Karpas-422 (cell line): ENCODE results near the gene BAIAP2L2. TPM values are rescaled to one million over a fixed set of nuclear protein-coding genes. Genes with fewer than 3 reads are reported as not detected.

ENCODE experiments used
- DNase-seq: peaks from one replicate; pipeline ENCODE4 v3.0.0-alpha.2; 2015
- H2AFZ ChIP-seq: fragments of 200-600 bp; sonication (generic); 2 replicates; pipeline ENCODE4 v1.6.1; 2014; ENCODE audit warnings: antibody characterized with exemption, low read length, mixed read lengths
- H3K27ac ChIP-seq: fragments of 200-600 bp; sonication (generic); 2 replicates; pipeline ENCODE4 v1.5.1; 2014; ENCODE audit warnings: mild to moderate bottlenecking, low read length, moderate library complexity
- H3K27me3 ChIP-seq: fragments of 200-600 bp; sonication (generic); 2 replicates; pipeline ENCODE4 v1.6.1; 2014; ENCODE audit warnings: low read length, mixed read lengths
- H3K36me3 ChIP-seq: fragments of 200-600 bp; sonication (generic); 2 replicates; pipeline ENCODE4 v1.6.1; 2014; ENCODE audit warnings: low read length, mixed read lengths; ENCODE audit not compliant: insufficient read depth
- H3K4me1 ChIP-seq: fragments of 200-600 bp; sonication (generic); 2 replicates; pipeline ENCODE4 v1.6.1; 2014; ENCODE audit warnings: mild to moderate bottlenecking, low read length, mixed read lengths
- H3K4me2 ChIP-seq: fragments of 200-600 bp; sonication (generic); 2 replicates; pipeline ENCODE4 v1.6.1; 2014; ENCODE audit warnings: low read length, low read depth, mild to moderate bottlenecking; ENCODE audit not compliant: poor library complexity, severe bottlenecking
- H3K4me3 ChIP-seq: fragments of 200-600 bp; sonication (generic); 2 replicates; pipeline ENCODE4 v1.5.1; 2014; ENCODE audit warnings: mild to moderate bottlenecking, antibody characterized with exemption, low read length, mixed read lengths
- H3K79me2 ChIP-seq: fragments of 200-600 bp; sonication (generic); 2 replicates; pipeline ENCODE4 v1.6.1; 2014; ENCODE audit warnings: mild to moderate bottlenecking, low read length, mixed read lengths
- H3K9ac ChIP-seq: fragments of 200-600 bp; sonication (generic); 2 replicates; pipeline ENCODE4 v1.6.0; 2014; ENCODE audit warnings: low read length
- H3K9me2 ChIP-seq: fragments of 200-600 bp; sonication (generic), shearing (Covaris generic); replicated peaks from 2 replicates; pipeline ENCODE4 v1.6.0; 2014; ENCODE audit warnings: mild to moderate bottlenecking, low read length, moderate library complexity; ENCODE audit not compliant: insufficient read depth
- H3K9me3 ChIP-seq: fragments of 300-700, 200-600 bp; sonication (generic); 2 replicates; pipeline ENCODE4 v1.6.1; 2014; ENCODE audit warnings: low read length, mixed read lengths
- H4K20me1 ChIP-seq: fragments of 200-600 bp; sonication (generic); 2 replicates; pipeline ENCODE4 v1.6.1; 2014; ENCODE audit warnings: mild to moderate bottlenecking, antibody characterized with exemption, low read length, low read depth; ENCODE audit not compliant: insufficient read depth
- total RNA-seq: library from RNA; depleted of rRNA; stranded (reverse); fragments of >200 nt; shearing (Covaris generic); gene quantifications from 2 replicates; pipeline ENCODE4 v1.2.3, GENCODE V29; 2014; ENCODE audit warnings: low replicate concordance

Gene BAIAP2L2
- total RNA-seq, 1 experiment from 2014 or later = 0.22 TPM

DNA sequence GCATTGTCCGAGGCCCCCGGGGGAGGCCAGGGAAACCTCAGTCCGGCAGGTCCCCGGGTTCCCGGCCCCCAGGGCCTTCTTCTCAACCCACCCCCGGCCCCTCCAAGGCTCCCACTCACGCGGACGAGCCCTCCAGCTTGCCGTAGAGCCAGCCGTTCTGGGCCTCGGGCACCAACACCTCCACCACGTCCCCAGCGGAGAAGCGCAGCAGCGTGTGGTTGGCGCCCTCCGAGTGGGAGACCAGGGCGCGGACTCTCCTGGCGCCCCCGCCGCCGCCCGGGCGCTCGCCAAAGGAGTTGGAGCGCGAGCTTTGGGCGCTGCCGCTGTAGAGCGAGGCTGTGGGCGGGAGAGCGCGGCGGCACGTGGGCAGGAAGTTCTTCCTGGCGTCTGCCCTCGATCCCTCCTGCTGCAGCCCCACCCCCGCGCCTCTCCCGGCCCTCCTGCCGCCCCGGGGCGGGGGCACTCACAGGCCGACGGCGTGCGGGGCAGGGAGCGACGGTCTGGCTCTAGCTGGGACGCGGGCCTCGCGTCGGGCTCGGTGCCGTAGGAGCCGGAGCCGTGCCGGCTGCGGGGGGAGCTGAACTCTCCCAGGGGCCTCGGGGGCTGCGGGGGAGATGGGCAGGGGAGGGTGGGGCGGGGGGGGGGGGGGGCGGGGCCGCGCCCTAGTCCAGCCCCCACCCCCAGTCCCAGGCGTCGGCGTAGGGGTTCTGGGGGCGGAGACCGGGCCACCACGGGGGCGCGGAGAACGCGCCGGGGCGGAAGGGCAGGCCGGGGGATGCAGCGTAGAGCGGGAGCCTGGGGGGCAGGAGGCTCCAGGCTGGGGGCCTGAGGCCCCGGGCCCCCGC is 21.6 kb downstream of the BAIAP2L2 start:
- no peak overlapping the region for H2AFZ ChIP-seq
- no peak overlapping the region for H3K4me3 ChIP-seq
- no peaks in the 10 kb centered on the region for H3K9me2 ChIP-seq
- no peak overlapping the region for H3K27ac ChIP-seq
- H3K27me3 ChIP-seq = no peaks in the 10 kb centered on the region
- DNase-seq = no peak
- H3K4me2 ChIP-seq = no peak overlapping the region
- H3K9me3 ChIP-seq = no peaks in the 10 kb centered on the region
- no peaks in the 10 kb centered on the region for H3K36me3 ChIP-seq
- no peaks in the 10 kb centered on the region for H3K4me1 ChIP-seq
- no peaks in the 10 kb centered on the region for H3K79me2 ChIP-seq
- no peaks in the 10 kb centered on the region for H4K20me1 ChIP-seq
- no peak overlapping the region for H3K9ac ChIP-seq

DNA sequence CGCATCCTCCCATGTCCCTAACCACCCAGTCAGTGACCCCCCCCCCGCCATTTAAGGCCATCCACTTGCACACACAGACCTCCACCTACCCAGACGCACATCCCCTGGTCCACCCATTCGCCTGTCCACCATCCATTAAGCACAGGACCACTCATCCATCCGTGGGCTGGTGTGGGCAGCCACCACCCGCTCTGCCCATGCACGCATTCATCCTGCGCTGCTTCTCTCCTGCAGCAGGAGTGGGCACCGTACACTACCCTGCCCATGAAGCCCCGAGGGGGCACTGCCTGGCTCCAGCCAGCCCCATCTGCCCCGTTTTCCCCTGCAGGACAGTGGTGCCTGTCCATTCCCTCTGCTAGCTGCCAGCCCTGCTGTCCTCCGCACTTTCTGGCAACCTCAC is 22.6 kb downstream of the BAIAP2L2 start:
- H3K27ac ChIP-seq = no peak overlapping the region
- no peaks in the 10 kb centered on the region for H4K20me1 ChIP-seq
- no peaks in the 10 kb centered on the region for H3K36me3 ChIP-seq
- H3K4me2 ChIP-seq = no peak overlapping the region
- no peaks in the 10 kb centered on the region for H3K9me2 ChIP-seq
- H3K4me1 ChIP-seq = no peaks in the 10 kb centered on the region
- no peaks in the 10 kb centered on the region for H3K27me3 ChIP-seq
- no peaks in the 10 kb centered on the region for H3K79me2 ChIP-seq
- no peak for DNase-seq
- no peak overlapping the region for H2AFZ ChIP-seq
- no peak overlapping the region for H3K4me3 ChIP-seq
- H3K9me3 ChIP-seq = no peaks in the 10 kb centered on the region
- no peak overlapping the region for H3K9ac ChIP-seq

DNA sequence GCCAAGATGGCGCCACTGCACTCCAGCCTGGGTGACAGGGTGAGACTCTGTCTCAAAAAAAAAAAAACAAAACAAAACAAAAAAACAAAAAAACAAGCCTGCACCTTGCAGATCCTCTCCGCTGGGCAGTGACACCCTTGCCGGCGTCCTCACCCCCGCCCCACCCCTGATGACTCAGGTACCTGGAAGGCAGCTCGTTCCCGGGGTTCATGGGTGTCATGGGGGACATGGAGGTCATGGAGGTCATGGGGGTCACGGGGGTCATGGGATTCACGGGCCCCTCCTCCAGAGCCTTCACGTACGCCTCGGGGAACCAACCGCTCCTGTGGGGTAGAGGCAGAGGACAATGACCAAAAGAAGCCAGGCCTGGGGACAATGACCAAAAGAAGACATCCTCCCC is 23.5 kb downstream of the BAIAP2L2 start:
- no peaks in the 10 kb centered on the region for H4K20me1 ChIP-seq
- H3K4me1 ChIP-seq = no peaks in the 10 kb centered on the region
- H3K9ac ChIP-seq = no peak overlapping the region
- H3K4me3 ChIP-seq = no peak overlapping the region
- no peaks in the 10 kb centered on the region for H3K79me2 ChIP-seq
- H3K27ac ChIP-seq = no peak overlapping the region
- no peak overlapping the region for H2AFZ ChIP-seq
- H3K4me2 ChIP-seq = no peak overlapping the region
- no peaks in the 10 kb centered on the region for H3K9me2 ChIP-seq
- H3K9me3 ChIP-seq = no peaks in the 10 kb centered on the region
- no peaks in the 10 kb centered on the region for H3K36me3 ChIP-seq
- DNase-seq = no peak
- no peaks in the 10 kb centered on the region for H3K27me3 ChIP-seq

DNA sequence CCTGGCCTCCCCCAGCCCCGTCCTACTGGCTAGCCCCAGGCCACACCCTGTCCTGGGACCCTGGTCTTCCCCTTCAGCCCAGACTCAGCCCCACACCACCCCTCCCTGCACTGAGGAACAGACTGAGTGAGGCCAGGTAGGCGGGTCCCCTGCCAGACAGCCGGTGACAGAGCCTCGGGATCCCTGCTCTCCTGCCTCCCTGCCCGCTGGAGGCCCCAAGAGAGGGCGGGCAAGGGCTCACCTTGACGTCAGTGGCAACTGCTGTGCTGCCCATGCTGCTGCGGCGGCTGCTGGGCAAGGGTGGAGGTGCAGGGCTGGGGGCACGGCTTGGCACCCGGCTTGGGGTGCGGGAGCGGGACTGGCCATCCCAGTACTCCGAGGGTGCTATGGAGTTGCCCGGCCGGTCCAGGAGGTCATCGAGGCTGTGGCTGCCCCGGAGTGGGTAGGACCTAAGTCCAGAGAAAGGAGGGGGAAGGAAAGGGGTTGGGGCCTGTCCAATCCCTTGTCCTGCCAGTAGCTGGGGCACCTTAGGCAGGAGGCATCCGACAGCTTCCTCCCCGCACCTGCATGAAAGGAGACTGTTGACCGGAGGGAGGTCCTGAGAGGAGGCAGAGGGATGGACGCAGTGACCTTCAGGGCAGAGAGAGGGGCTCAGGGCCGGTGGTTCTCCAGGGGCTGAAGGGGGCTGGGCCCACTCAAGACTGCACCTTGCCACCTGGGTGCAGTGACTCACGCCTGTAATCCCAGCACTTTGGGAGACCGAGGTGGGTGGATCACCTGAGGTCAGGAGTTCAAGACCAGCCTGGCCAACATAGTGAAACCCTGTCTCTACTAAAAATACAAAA is 24.3 kb downstream of the BAIAP2L2 start:
- DNase-seq = no peak
- Histone ChIP-seq H2AFZ (no peak overlapping the region), H3K4me3 (no peak overlapping the region), H3K9ac (no peak overlapping the region), H3K4me1 (no peaks in the 10 kb centered on the region), H3K9me3 (no peaks in the 10 kb centered on the region), H3K4me2 (no peak overlapping the region), H3K27ac (no peak overlapping the region), H3K36me3 (no peaks in the 10 kb centered on the region), H3K9me2 (no peaks in the 10 kb centered on the region), H4K20me1 (no peaks in the 10 kb centered on the region), H3K79me2 (no peaks in the 10 kb centered on the region), H3K27me3 (no peaks in the 10 kb centered on the region)

DNA sequence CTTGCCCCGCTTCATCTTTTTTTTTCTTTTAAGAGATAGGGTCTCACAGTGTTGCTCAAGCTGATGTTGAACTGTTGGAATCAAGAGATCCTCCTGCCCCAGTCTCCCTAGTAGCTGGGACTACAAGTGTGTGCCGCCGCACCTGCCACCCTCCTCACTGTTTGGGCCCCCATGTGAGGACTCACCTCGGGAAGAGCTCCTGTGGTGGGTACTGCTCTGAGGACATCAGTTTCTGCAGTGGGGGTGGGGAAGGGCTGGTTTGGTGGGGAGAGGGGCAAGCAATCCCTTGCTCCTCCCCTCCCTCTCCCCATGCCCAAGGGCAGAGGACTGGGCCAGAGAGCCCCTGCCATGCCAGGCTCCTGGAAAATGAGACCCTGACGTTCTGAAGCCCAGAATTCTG is 25.0 kb downstream of the BAIAP2L2 start:
- Histone ChIP-seq H2AFZ (no peak overlapping the region), H3K9ac (no peak overlapping the region), H3K27ac (no peak overlapping the region), H4K20me1 (no peaks in the 10 kb centered on the region), H3K36me3 (no peaks in the 10 kb centered on the region), H3K9me2 (no peaks in the 10 kb centered on the region), H3K79me2 (no peaks in the 10 kb centered on the region), H3K4me2 (no peak overlapping the region), H3K4me3 (no peak overlapping the region), H3K9me3 (no peaks in the 10 kb centered on the region), H3K27me3 (no peaks in the 10 kb centered on the region), H3K4me1 (no peaks in the 10 kb centered on the region)
- no peak for DNase-seq

DNA sequence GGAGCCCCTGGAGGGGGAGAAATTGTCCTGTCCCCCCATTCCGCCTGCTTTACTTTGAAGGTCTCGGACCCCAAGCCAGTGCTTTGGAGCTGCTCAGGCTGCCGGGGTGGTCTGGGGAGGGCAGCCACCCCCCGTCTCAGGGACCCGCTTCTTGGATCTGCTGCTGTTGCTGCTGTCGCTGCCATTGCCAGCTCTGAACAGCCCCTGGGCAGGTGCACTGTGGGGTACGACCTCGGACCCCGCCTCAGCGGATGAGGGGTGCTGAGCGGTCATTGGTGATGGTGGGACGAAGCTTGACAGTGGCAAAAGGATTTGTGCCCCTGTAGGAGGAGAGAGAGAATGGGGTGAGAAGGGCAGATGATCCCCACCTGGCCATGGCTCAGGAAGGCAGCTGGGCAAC is 25.4 kb downstream of the BAIAP2L2 start:
- no peak overlapping the region for H3K9ac ChIP-seq
- DNase-seq = no peak
- H3K27ac ChIP-seq = no peak overlapping the region
- no peaks in the 10 kb centered on the region for H3K9me3 ChIP-seq
- no peaks in the 10 kb centered on the region for H3K36me3 ChIP-seq
- H3K4me1 ChIP-seq = no peaks in the 10 kb centered on the region
- no peaks in the 10 kb centered on the region for H4K20me1 ChIP-seq
- H3K4me3 ChIP-seq = no peak overlapping the region
- no peaks in the 10 kb centered on the region for H3K79me2 ChIP-seq
- no peak overlapping the region for H3K4me2 ChIP-seq
- no peaks in the 10 kb centered on the region for H3K9me2 ChIP-seq
- H3K27me3 ChIP-seq = no peaks in the 10 kb centered on the region
- H2AFZ ChIP-seq = no peak overlapping the region

DNA sequence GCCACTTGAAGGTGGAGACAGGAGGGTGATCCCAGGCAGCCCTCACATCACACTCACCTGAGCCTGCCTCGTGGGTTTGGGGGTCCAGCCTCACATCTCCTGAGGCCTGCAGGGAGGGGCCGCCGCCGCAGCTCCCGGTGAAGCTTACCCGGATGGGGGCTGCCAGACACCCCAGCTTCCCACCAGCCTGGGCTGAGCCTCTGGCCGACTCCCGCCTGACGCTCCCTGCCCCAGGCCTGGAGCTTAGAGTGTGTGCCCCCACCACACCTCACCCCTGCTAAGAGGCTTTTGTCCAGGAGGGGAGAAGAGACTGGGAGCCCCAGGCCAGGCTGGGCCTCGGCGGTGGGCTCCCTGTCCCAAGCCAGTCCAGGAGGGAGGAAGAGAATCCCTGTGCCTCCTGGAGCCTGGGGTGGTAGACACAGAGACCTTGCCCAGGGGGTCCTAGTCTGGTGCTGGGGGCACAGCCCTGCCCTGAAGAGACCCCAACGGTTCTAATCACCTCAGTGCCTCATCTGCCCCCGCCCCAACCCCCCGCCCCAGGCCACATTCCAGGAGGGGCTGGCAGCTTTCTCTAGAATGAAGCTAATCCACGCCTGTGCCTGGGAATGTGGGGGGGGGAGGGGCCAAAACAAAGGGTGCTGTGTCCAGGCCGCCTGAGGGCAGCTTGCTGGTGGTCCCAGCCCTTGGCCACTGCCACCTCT is 26.4 kb downstream of the BAIAP2L2 start, which contains the start of gene SLC16A8:
Gene SLC16A8 (minus strand): TSS at position 254 of the 701 bp plus-strand sequence. CDS start 1,311 bp downstream, outside the sequence.
- H3K27ac ChIP-seq = no peak within 1 kb of the TSS
- no peaks in the 10 kb centered on the region for H3K79me2 ChIP-seq
- no peaks in the 10 kb centered on the region for H3K4me1 ChIP-seq
- no peak within 1 kb of the TSS for H3K4me3 ChIP-seq
- no peak within 1 kb of the TSS for H3K4me2 ChIP-seq
- H3K36me3 ChIP-seq = no peaks in the 10 kb centered on the region
- H3K9me3 ChIP-seq = no peaks in the 10 kb centered on the region
- H3K9ac ChIP-seq = no peak within 1 kb of the TSS
- H4K20me1 ChIP-seq = no peaks in the 10 kb centered on the region
- H2AFZ ChIP-seq = no peak within 1 kb of the TSS
- no peaks in the 10 kb centered on the region for H3K9me2 ChIP-seq
- DNase-seq = no peak
- H3K27me3 ChIP-seq = no peaks in the 10 kb centered on the region
